ENCODE results near the gene EGFR. TPM values are rescaled to one million over a fixed set of nuclear protein-coding genes. Genes with fewer than 3 reads are reported as not detected.

Gene EGFR
- total RNA-seq, 2 experiments from 2014 or later: not detected

GRCh38 chr7:54992871-54993475, 25.8 kb upstream of the EGFR start:
- H3K4me1 Mint-ChIP-seq: peaks cover 8% of the 10 kb centered on the region
- CTCF ChIA-PET: no interaction called here

DNA sequence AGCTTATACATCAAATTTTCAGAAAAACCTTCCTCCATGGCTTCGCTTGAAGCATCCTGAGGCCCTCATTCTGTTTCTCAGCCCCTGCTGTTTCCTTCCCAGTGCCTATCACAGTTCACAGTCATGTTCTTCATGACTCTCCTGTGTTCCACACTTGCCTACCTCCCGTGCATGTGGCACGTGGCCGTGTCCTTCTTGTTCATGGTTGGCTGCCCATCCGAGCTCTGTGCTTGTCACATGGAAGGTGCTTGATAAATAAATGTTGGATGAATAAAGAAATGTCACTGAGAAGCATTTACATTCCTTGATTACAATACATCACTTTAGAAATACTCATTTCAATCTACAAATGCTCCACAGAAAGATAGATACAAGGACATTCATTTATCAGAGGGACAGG, 23.7 kb upstream of the EGFR start:
- CTCF ChIA-PET: no interaction called here
- no peak overlapping the region for H3K27ac Mint-ChIP-seq

More at GRCh38 chr7:54992871-54993475, 25.8 kb upstream of the EGFR start:
- no peak for DNase-seq
- no peaks in the 10 kb centered on the region for H3K27me3 Mint-ChIP-seq
- no peak overlapping the region for H3K27ac Mint-ChIP-seq
- H3K4me3 Mint-ChIP-seq: no peak overlapping the region
- no peak for ATAC-seq
- H3K36me3 Mint-ChIP-seq: no peaks in the 10 kb centered on the region
- no peaks in the 10 kb centered on the region for H3K9me3 Mint-ChIP-seq (ENCODE audit: low read depth)

GRCh38 chr7:54995610-54996363, 23.0 kb upstream of the EGFR start:
- Mint-ChIP-seq H3K9me3 (ENCODE audit: low read depth) (no peaks in the 10 kb centered on the region), H3K27me3 (no peaks in the 10 kb centered on the region), H3K4me1 (peaks cover 8% of the 10 kb centered on the region), H3K36me3 (no peaks in the 10 kb centered on the region), H3K27ac (no peak overlapping the region), H3K4me3 (no peak overlapping the region)
- CTCF ChIA-PET: interaction anchor here (0.7 kb wide), 1 partner anchor 457 kb away, joined by 3 read pairs; no protein-coding TSS in a partner anchor
- ATAC-seq: no peak
- no peak for DNase-seq

More for the DNA sequence above, 23.7 kb upstream of the EGFR start:
- Mint-ChIP-seq H3K4me3 (no peak overlapping the region), H3K27me3 (no peaks in the 10 kb centered on the region), H3K9me3 (ENCODE audit: low read depth) (no peaks in the 10 kb centered on the region), H3K4me1 (peaks cover 8% of the 10 kb centered on the region), H3K36me3 (no peaks in the 10 kb centered on the region)
- ATAC-seq: no peak
- no peak for DNase-seq

- Mint-ChIP-seq H3K27me3 (no peaks in the 10 kb centered on the region), H3K9me3 (ENCODE audit: low read depth) (no peaks in the 10 kb centered on the region), H3K4me1 (peaks cover 8% of the 10 kb centered on the region), H3K4me3 (no peak overlapping the region), H3K36me3 (no peaks in the 10 kb centered on the region), H3K27ac (no peak overlapping the region)
- no peak for DNase-seq
- ATAC-seq: no peak
- CTCF ChIA-PET: interaction anchor here (0.7 kb wide), 1 partner anchor 457 kb away, joined by 3 read pairs; no protein-coding TSS in a partner anchor
Measured at GRCh38 chr7:54996391-54996790, 22.4 kb upstream of the EGFR start.

- no peaks in the 10 kb centered on the region for H3K27me3 Mint-ChIP-seq
- no peak for DNase-seq
- no peaks in the 10 kb centered on the region for H3K4me1 Mint-ChIP-seq
- H3K36me3 Mint-ChIP-seq: no peaks in the 10 kb centered on the region
- no peaks in the 10 kb centered on the region for H3K9me3 Mint-ChIP-seq (ENCODE audit: low read depth)
- no peak overlapping the region for H3K27ac Mint-ChIP-seq
- CTCF ChIA-PET: no interaction called here
- no peak overlapping the region for H3K4me3 Mint-ChIP-seq
- no peak for ATAC-seq
Measured at GRCh38 chr7:55004579-55004978, 14.2 kb upstream of the EGFR start.

DNA sequence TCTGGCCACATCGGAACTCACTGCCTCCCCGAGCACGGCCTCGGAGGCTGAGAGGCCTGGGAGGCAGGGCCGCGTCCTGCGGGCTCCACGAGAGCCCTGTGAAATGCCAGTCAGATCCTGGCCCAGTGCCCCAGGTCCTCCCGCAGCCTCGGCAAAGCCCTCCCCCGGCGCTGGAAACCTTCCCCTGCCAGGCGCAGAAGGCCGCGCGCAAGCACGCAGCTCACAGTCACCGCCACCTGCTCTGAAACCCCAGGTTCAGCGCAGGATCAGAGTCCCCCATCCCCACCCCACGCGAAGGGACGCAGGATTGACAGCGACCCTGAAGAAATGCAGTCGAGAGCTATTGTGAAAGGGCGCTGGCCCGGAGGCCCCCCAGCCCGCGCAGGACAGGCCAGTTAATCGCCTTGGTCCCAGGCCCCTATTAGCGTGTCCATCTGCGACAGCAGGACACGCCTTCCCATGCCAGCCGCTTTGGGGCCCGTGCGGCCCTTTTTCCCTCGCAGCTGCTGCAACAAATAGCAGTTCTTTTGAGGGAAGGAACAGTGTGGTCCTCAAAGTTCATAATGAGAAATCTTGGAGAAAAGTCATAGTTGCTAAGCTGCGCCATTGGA, 13.5 kb upstream of the EGFR start:
- Mint-ChIP-seq H3K9me3 (ENCODE audit: low read depth) (no peaks in the 10 kb centered on the region), H3K4me3 (no peak overlapping the region), H3K27me3 (no peaks in the 10 kb centered on the region), H3K4me1 (no peaks in the 10 kb centered on the region), H3K36me3 (no peaks in the 10 kb centered on the region), H3K27ac (no peak overlapping the region)
- CTCF ChIA-PET: no interaction called here
- ATAC-seq (no peak), DNase-seq (no peak)

- Mint-ChIP-seq H3K4me1 (no peaks in the 10 kb centered on the region), H3K4me3 (no peak overlapping the region), H3K27me3 (no peaks in the 10 kb centered on the region), H3K27ac (no peak overlapping the region), H3K9me3 (ENCODE audit: low read depth) (no peaks in the 10 kb centered on the region), H3K36me3 (no peaks in the 10 kb centered on the region)
- no peak for DNase-seq
- CTCF ChIA-PET: no interaction called here
- ATAC-seq: no peak
Measured at GRCh38 chr7:55006499-55006898, 12.3 kb upstream of the EGFR start.

- Mint-ChIP-seq H3K27me3 (peaks cover 41% of the 10 kb centered on the region), H3K27ac (no peak overlapping the region), H3K9me3 (ENCODE audit: low read depth) (no peaks in the 10 kb centered on the region), H3K4me1 (no peaks in the 10 kb centered on the region), H3K4me3 (no peak overlapping the region), H3K36me3 (no peaks in the 10 kb centered on the region)
- no peak for ATAC-seq
- no peak for DNase-seq
- CTCF ChIA-PET: no interaction called here
Measured at GRCh38 chr7:55013851-55014250, 5.0 kb upstream of the EGFR start.

GRCh38 chr7:55016061-55016745, 2.6 kb upstream of the EGFR start:
- DNase-seq (no peak), ATAC-seq (no peak)
- H3K4me1 Mint-ChIP-seq: no peaks in the 10 kb centered on the region
- H3K9me3 Mint-ChIP-seq (ENCODE audit: low read depth): no peaks in the 10 kb centered on the region
- peaks cover 51% of the 10 kb centered on the region for H3K27me3 Mint-ChIP-seq
- H3K4me3 Mint-ChIP-seq: no peak overlapping the region
- no peaks in the 10 kb centered on the region for H3K36me3 Mint-ChIP-seq
- no peak overlapping the region for H3K27ac Mint-ChIP-seq
- CTCF ChIA-PET: no interaction called here

GRCh38 chr7:55016746-55017090, 2.1 kb upstream of the EGFR start:
- ATAC-seq (no peak), DNase-seq (no peak)
- Mint-ChIP-seq H3K27ac (no peak overlapping the region), H3K4me1 (no peaks in the 10 kb centered on the region), H3K27me3 (peaks cover 56% of the 10 kb centered on the region), H3K4me3 (no peak overlapping the region), H3K9me3 (ENCODE audit: low read depth) (no peaks in the 10 kb centered on the region), H3K36me3 (no peaks in the 10 kb centered on the region)
- CTCF ChIA-PET: no interaction called here

DNA sequence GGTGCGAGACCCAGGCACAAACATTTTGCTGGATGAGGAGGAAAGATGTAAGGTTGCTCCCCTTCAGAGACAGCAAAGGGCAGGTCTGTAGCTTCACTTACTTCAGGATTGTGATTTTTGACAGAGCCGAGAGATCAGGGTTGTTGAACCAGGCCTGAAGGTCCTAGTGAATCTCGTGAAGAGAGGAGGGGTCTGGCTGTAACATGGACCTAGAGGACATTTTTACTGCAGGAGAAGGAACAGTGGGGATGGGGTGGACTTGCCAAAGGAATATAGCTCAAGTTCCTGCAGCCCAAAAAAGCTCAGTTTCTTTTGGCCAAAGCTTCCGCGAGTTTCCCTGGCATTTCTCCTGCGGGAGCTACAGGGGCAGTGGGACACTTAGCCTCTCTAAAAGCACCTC, 976 bp upstream of the EGFR start:
- Mint-ChIP-seq H3K4me3 (no peak overlapping the region), H3K27ac (no peak overlapping the region), H3K4me1 (no peaks in the 10 kb centered on the region), H3K9me3 (ENCODE audit: low read depth) (no peaks in the 10 kb centered on the region), H3K36me3 (no peaks in the 10 kb centered on the region), H3K27me3 (peaks cover 60% of the 10 kb centered on the region)
- no peak for DNase-seq
- CTCF ChIA-PET: no interaction called here
- ATAC-seq: no peak

DNA sequence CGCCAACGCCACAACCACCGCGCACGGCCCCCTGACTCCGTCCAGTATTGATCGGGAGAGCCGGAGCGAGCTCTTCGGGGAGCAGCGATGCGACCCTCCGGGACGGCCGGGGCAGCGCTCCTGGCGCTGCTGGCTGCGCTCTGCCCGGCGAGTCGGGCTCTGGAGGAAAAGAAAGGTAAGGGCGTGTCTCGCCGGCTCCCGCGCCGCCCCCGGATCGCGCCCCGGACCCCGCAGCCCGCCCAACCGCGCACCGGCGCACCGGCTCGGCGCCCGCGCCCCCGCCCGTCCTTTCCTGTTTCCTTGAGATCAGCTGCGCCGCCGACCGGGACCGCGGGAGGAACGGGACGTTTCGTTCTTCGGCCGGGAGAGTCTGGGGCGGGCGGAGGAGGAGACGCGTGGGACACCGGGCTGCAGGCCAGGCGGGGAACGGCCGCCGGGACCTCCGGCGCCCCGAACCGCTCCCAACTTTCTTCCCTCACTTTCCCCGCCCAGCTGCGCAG, 424 bp downstream of the EGFR start:
- ATAC-seq: no peak
- CTCF ChIA-PET: no interaction called here
- no peaks in the 10 kb centered on the region for H3K4me1 Mint-ChIP-seq
- DNase-seq: no peak
- H3K9me3 Mint-ChIP-seq (ENCODE audit: low read depth): no peaks in the 10 kb centered on the region
- no peak overlapping the region for H3K27ac Mint-ChIP-seq
- H3K36me3 Mint-ChIP-seq: no peaks in the 10 kb centered on the region
- peaks cover 62% of the 10 kb centered on the region for H3K27me3 Mint-ChIP-seq
- no peak overlapping the region for H3K4me3 Mint-ChIP-seq

DNA sequence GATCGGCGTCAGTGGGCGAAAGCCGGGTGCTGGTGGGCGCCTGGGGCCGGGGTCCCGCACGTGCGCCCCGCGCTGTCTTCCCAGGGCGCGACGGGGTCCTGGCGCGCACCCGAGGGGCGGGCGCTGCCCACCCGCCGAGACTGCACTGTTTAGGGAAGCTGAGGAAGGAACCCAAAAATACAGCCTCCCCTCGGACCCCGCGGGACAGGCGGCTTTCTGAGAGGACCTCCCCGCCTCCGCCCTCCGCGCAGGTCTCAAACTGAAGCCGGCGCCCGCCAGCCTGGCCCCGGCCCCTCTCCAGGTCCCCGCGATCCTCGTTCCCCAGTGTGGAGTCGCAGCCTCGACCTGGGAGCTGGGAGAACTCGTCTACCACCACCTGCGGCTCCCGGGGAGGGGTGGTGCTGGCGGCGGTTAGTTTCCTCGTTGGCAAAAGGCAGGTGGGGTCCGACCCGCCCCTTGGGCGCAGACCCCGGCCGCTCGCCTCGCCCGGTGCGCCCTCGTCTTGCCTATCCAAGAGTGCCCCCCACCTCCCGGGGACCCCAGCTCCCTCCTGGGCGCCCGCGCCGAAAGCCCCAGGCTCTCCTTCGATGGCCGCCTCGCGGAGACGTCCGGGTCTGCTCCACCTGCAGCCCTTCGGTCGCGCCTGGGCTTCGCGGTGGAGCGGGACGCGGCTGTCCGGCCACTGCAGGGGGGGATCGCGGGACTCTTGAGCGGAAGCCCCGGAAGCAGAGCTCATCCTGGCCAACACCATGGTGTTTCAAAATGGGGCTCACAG, 1.1 kb downstream of the EGFR start:
- Mint-ChIP-seq H3K36me3 (no peaks in the 10 kb centered on the region), H3K4me1 (no peaks in the 10 kb centered on the region), H3K4me3 (no peak overlapping the region), H3K9me3 (ENCODE audit: low read depth) (no peaks in the 10 kb centered on the region), H3K27ac (no peak overlapping the region), H3K27me3 (peaks cover 60% of the 10 kb centered on the region)
- DNase-seq (no peak), ATAC-seq (no peak)
- CTCF ChIA-PET: no interaction called here

Measured in activated CD8-positive, alpha-beta memory T cell treated with anti-CD3 and anti-CD28 coated beads, Interleukin-2, amount 10 ng/mL, durations not matched to agents 7 days and 5 days (primary cell).